Stimulated activated CD4-positive, alpha-beta T cell treated with anti-CD3 and anti-CD28 coated beads, Interleukin-1b, Interleukin-23, amount 100 ng/mL, for 4 hours (primary cell): ENCODE results near the gene UBE2E1.

ENCODE experiments used
- DNase-seq, 2 donors: peaks; one replicate each; pipeline ENCODE4 v3.0.0-alpha.2; 2020; ENCODE audit warnings: low read depth in 2 of 2

Gene UBE2E1

GRCh38 chr3:23795096-23795495 lies 10.7 kb upstream of the UBE2E1 start:
- DNase-seq: no peak

- no peak for DNase-seq
Measured at GRCh38 chr3:23796518-23796917, 9.2 kb upstream of the UBE2E1 start.

- DNase-seq: no peak
Measured at GRCh38 chr3:23797491-23797890, 8.3 kb upstream of the UBE2E1 start.

GRCh38 chr3:23798456-23798855 lies 7.3 kb upstream of the UBE2E1 start:
- DNase-seq: no peak

- DNase-seq: no peak
Measured at GRCh38 chr3:23798876-23799275, 6.9 kb upstream of the UBE2E1 start.

GRCh38 chr3:23800731-23801130 lies 5.0 kb upstream of the UBE2E1 start:
- DNase-seq: no peak

GRCh38 chr3:23804441-23805209 lies 1.1 kb upstream of the UBE2E1 start:
- no peak for DNase-seq

- DNase-seq: no peak
Measured at GRCh38 chr3:23805210-23805632, 534 bp upstream of the UBE2E1 start.

GRCh38 chr3:23806534-23807423 lies 1.0 kb downstream of the UBE2E1 start:
- DNase-seq: peak in 1 of 2 donors; percentile 19

GRCh38 chr3:23807424-23808015 lies 1.8 kb downstream of the UBE2E1 start:
- DNase-seq: no peak

GRCh38 chr3:23808525-23808924 lies 2.8 kb downstream of the UBE2E1 start:
- no peak for DNase-seq

- DNase-seq: no peak
Measured at GRCh38 chr3:23809294-23809693, 3.5 kb downstream of the UBE2E1 start.

- DNase-seq: no peak
Measured at GRCh38 chr3:23809840-23810342, 4.1 kb downstream of the UBE2E1 start.

- DNase-seq: peak in 1 of 2 donors; percentile 32
Measured at GRCh38 chr3:23810343-23811184, 4.8 kb downstream of the UBE2E1 start.

GRCh38 chr3:23811185-23811527 lies 5.4 kb downstream of the UBE2E1 start:
- no peak for DNase-seq

GRCh38 chr3:23811919-23812318 lies 6.2 kb downstream of the UBE2E1 start:
- DNase-seq: no peak

GRCh38 chr3:23815879-23816278 lies 10.1 kb downstream of the UBE2E1 start:
- DNase-seq: no peak

- DNase-seq: no peak
Measured at GRCh38 chr3:23816721-23817120, 11.0 kb downstream of the UBE2E1 start.

GRCh38 chr3:23817508-23818223 lies 11.9 kb downstream of the UBE2E1 start:
- DNase-seq: no peak

- DNase-seq: no peak
Measured at GRCh38 chr3:23819599-23820360, 14.0 kb downstream of the UBE2E1 start.
